GM18526 (cell line): Measurements from ENCODE around the gene MRPS18A.

ENCODE experiments used
- POLR2A ChIP-seq: IDR thresholded peaks from 3 replicates; pipeline ENCODE4 v1.6.1; 2011; ENCODE audit not compliant: insufficient read length; ENCODE audit errors: extremely low read depth

The MRPS18A gene

GRCh38 chr6:43687437-43688347, at the start of gene MRPS18A:
Gene MRPS18A (minus strand): TSS chr6:43687791. CDS start chr6:43687779, 12 bp downstream.
- TF ChIP-seq POLR2A: peak; percentile 74

- no peak for TF ChIP-seq POLR2A
Measured at GRCh38 chr6:43736844-43737243, 49.3 kb upstream of the MRPS18A start.

- TF ChIP-seq POLR2A: no peak
Measured at GRCh38 chr6:43736211-43736786, 48.7 kb upstream of the MRPS18A start.

- no peak for TF ChIP-seq POLR2A
Measured at GRCh38 chr6:43735642-43736199, 48.1 kb upstream of the MRPS18A start.

- no peak for TF ChIP-seq POLR2A
Measured at GRCh38 chr6:43734294-43734665, 46.7 kb upstream of the MRPS18A start.

- TF ChIP-seq POLR2A: no peak
Measured at GRCh38 chr6:43733471-43734293, 46.1 kb upstream of the MRPS18A start.

GRCh38 chr6:43730634-43731033, 43.0 kb upstream of the MRPS18A start:
- no peak for TF ChIP-seq POLR2A

GRCh38 chr6:43729537-43729936, 41.9 kb upstream of the MRPS18A start:
- no peak for TF ChIP-seq POLR2A

- no peak for TF ChIP-seq POLR2A
Measured at GRCh38 chr6:43728586-43728985, 41.0 kb upstream of the MRPS18A start.

GRCh38 chr6:43727634-43728033, 40.0 kb upstream of the MRPS18A start:
- no peak for TF ChIP-seq POLR2A

GRCh38 chr6:43725643-43726580, 38.3 kb upstream of the MRPS18A start:
- TF ChIP-seq POLR2A: no peak

GRCh38 chr6:43724914-43725642, 37.5 kb upstream of the MRPS18A start:
- TF ChIP-seq POLR2A: peak; percentile 27

- TF ChIP-seq POLR2A: no peak
Measured at GRCh38 chr6:43724354-43724753, 36.8 kb upstream of the MRPS18A start.
